Suprapubic skin (tissue), 4 donors: ENCODE measurements around the gene COL20A1.

ENCODE experiments used
- CTCF ChIP-seq, 2 donors: fragments of 200-600 bp in 1 of 2; fragments of 450-650 bp in 1 of 2; sonication (generic) in 1 of 2; IDR thresholded peaks; one replicate each; pipeline ENCODE4 v1.5.1; 2016 to 2019; ENCODE audit warnings: antibody characterized with exemption in 2 of 2, mild to moderate bottlenecking in 1 of 2, moderate library complexity in 1 of 2
- EP300 ChIP-seq: sonication (generic); formaldehyde crosslinking; IDR thresholded peaks from one replicate; pipeline ENCODE4 v1.6.1; 2017; ENCODE audit warnings: antibody characterized with exemption
- POLR2AphosphoS5 ChIP-seq, 3 donors: sonication (generic); formaldehyde crosslinking; IDR thresholded peaks; one replicate each; pipeline ENCODE4 v1.6.1; 2017; ENCODE audit warnings: antibody characterized with exemption in 3 of 3

DNA sequence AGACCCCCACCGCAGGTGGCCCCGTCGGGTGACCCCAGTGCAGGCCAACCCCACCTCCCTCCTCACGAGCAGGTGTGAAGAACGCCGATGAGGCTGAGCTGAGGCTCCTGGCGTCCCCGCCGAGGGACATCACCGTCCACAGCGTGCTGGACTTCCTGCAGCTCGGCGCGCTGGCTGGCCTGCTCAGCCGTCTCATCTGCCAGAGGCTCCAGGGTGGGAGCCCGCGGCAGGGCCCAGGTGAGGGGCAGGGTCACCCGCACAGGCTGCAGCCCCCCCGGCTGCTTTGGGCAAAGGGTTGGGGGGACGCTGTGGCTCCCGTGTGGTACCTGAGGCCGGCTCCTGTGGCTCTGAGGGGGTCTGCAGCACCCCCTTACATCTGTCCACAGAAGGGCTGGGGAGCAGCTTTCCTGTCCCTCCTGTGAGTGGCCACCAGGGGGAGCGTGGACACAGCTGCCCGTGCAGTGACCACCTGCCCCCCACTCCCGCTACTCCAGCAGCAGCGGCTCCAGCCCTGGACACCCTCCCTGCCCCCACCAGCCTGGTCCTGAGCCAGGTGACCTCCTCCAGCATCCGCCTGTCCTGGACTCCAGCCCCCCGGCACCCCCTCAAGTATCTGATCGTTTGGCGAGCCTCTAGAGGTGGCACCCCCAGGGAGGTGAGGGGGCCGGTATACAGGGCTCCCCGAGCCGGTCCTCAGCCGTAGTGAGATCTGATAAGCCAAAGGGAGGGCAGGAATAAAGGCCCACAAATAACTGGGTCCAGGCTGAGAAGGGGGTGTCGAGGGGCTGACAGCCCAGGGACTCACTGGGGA, 16.5 kb downstream of the COL20A1 start:
- TF ChIP-seq CTCF (IDR thresholded peaks at IDR 0.05) (peak in 1 of 2 donors; percentile 85), POLR2AphosphoS5 (IDR thresholded peaks at IDR 0.05) (no peak), EP300 (no peak)
